Activated CD8-positive, alpha-beta T cell treated with anti-CD3 and anti-CD28 coated beads, Interleukin-2, amount 10 ng/mL, durations not matched to agents 7 days and 5 days (primary cell): Measurements from ENCODE around the gene TSEN34. TPM values are rescaled to one million over a fixed set of nuclear protein-coding genes. Genes with fewer than 3 reads are reported as not detected.

ENCODE experiments used
- total RNA-seq, 2 experiments: library from RNA; stranded (reverse); gene quantifications; one replicate each; pipeline ENCODE4 v1.2.3, GENCODE V29; 2021

TSEN34 gene
- total RNA-seq, 2 experiments from 2014 or later: 11.2 to 11.9 TPM

Other genes with a start within 250 kb of the TSEN34 start
- not detected for gene CACNG8, start 228.4 kb upstream of the TSEN34 start, total RNA-seq
- gene CACNG6, start 199.7 kb upstream of the TSEN34 start, total RNA-seq: not detected
- gene VSTM1, start 127.4 kb upstream of the TSEN34 start, total RNA-seq: not detected
- not detected for gene TARM1, start 109.9 kb upstream of the TSEN34 start, total RNA-seq
- under 1 TPM; 0.34 to 0.42 TPM for gene OSCAR, start 90.5 kb upstream of the TSEN34 start, total RNA-seq
- 100 to 1,000 TPM; 138 to 152 TPM for gene NDUFA3, start 88.5 kb upstream of the TSEN34 start, total RNA-seq
- gene TFPT, start 75.7 kb upstream of the TSEN34 start, total RNA-seq: 10 to 100 TPM; 50.9 to 51.4 TPM
- 10 to 100 TPM; 77.5 to 82.8 TPM for gene PRPF31, start 75.6 kb upstream of the TSEN34 start, total RNA-seq
- 10 to 100 TPM; 55.1 to 58.4 TPM for gene CNOT3, start 53.5 kb upstream of the TSEN34 start, total RNA-seq
- gene LENG1, start 31.6 kb upstream of the TSEN34 start, total RNA-seq: 1 to 10 TPM; 6.6 to 7.5 TPM
- gene TMC4, start 18.1 kb upstream of the TSEN34 start, total RNA-seq: under 1 TPM; 0.55 to 0.76 TPM
- gene MBOAT7, start 1.7 kb upstream of the TSEN34 start, total RNA-seq: 10 to 100 TPM; 56.9 to 58.8 TPM
- gene RPS9, start 9.6 kb downstream of the TSEN34 start, total RNA-seq: 1,000 to 10,000 TPM; 1,244 to 1,253 TPM
- 1 to 10 TPM; 1.1 to 1.5 TPM for gene LILRB3, start 31.7 kb downstream of the TSEN34 start, total RNA-seq
- gene LILRA6, start 51.5 kb downstream of the TSEN34 start, total RNA-seq: under 1 TPM in 1 of 2 experiments, not detected in 1; 0.18 TPM
- not detected for gene LILRB5, start 66.0 kb downstream of the TSEN34 start, total RNA-seq
- not detected for gene LILRB2, start 89.8 kb downstream of the TSEN34 start, total RNA-seq
- gene LILRA5, start 121.9 kb downstream of the TSEN34 start, total RNA-seq: not detected
- gene LILRA4, start 147.9 kb downstream of the TSEN34 start, total RNA-seq: not detected
- gene LAIR1, start 173.6 kb downstream of the TSEN34 start, total RNA-seq: 10 to 100 TPM; 92.8 to 97.6 TPM
- 1 to 10 TPM in 1 of 2 experiments, under 1 TPM in 1; 0.99 to 1.3 TPM for gene TTYH1, start 224.2 kb downstream of the TSEN34 start, total RNA-seq